ENCODE data around the gene KRT77. TPM values are rescaled to one million over a fixed set of nuclear protein-coding genes. Genes with fewer than 3 reads are reported as not detected.

The KRT77 gene
- total and polyA plus RNA-seq, 7 experiments from 2014 or later: 0.08 to 0.13 (median 0.10) TPM; not detected in 3

GRCh38 chr12:52693261-52693660 is 10.1 kb downstream of the KRT77 start:
- H3K36me3 Mint-ChIP-seq: peaks cover 0 to 1% (median 0%) of the 10 kb centered on the region in 5 donors
- peak overlapping the region in 8 of 9 donors; percentile 65 to 97 (median 92) for H3K27ac Mint-ChIP-seq
- H3K4me3 Mint-ChIP-seq: peak overlapping the region in 3 of 10 donors; percentile 7 to 88 (median 60)
- POLR2A ChIA-PET: interaction anchor here (0.8 to 6.5 kb wide), 7 partner anchors 12 to 85 kb away, joined by 4 to 44 read pairs (median 5); partner anchors contain the start of gene KRT1
- H3K27me3 Mint-ChIP-seq: peaks cover 0 to 62% (median 0%) of the 10 kb centered on the region in 5 donors
- H3K9me3 Mint-ChIP-seq: no peaks in the 10 kb centered on the region
- intact Hi-C loops (cut with micrococcal nuclease): loop anchor here (5.0 kb wide), 2 partner anchors 46 to 179 kb away; no protein-coding TSS in a partner anchor
- Histone ChIP-seq H3K4me3 (ENCODE audit: low read length) (no peak overlapping the region), H3K4me1 (ENCODE audit: control insufficient read depth in 2 of 2, insufficient read depth in 2 of 2, low read length in 2 of 2) (peaks cover 5 to 27% of the 10 kb centered on the region in 2 donors), H3K27ac (ENCODE audit: low read depth, low read length) (no peak overlapping the region), H3K27me3 (ENCODE audit: control insufficient read depth in 2 of 2, insufficient read depth in 2 of 2, low read length in 2 of 2) (no peaks in the 10 kb centered on the region), H3K9me3 (ENCODE audit: control insufficient read depth in 2 of 3, low read length in 3 of 3) (no peaks in the 10 kb centered on the region), H3K36me3 (ENCODE audit: control insufficient read depth in 2 of 3, insufficient read depth in 3 of 3, low read length in 3 of 3) (no peaks in the 10 kb centered on the region)
- DNase-seq: no peak
- ATAC-seq: no peak
- peaks cover 8 to 54% (median 49%) of the 10 kb centered on the region in 7 donors for H3K4me1 Mint-ChIP-seq
- CTCF ChIA-PET: interaction anchor here (1.0 to 1.5 kb wide), 2 partner anchors 13 to 177 kb away, joined by 3 to 7 read pairs; no protein-coding TSS in a partner anchor

- intact Hi-C loops (cut with micrococcal nuclease): loop anchor here (5.0 kb wide), 2 partner anchors 45 to 180 kb away; no protein-coding TSS in a partner anchor
- Mint-ChIP-seq H3K4me3 (peak overlapping the region in 8 of 10 donors; percentile 18 to 96 (median 59)), H3K27ac (peak overlapping the region in 8 of 9 donors; percentile 85 to 98 (median 97)), H3K4me1 (peaks cover 8 to 61% (median 52%) of the 10 kb centered on the region in 7 donors), H3K9me3 (no peaks in the 10 kb centered on the region), H3K27me3 (peaks cover 0 to 70% (median 0%) of the 10 kb centered on the region in 5 donors), H3K36me3 (peaks cover 0 to 1% (median 0%) of the 10 kb centered on the region in 5 donors)
- Histone ChIP-seq H3K27ac (ENCODE audit: low read depth, low read length) (peak overlapping the region; percentile 68), H3K9me3 (ENCODE audit: control insufficient read depth in 2 of 3, low read length in 3 of 3) (no peaks in the 10 kb centered on the region), H3K4me1 (ENCODE audit: control insufficient read depth in 2 of 2, insufficient read depth in 2 of 2, low read length in 2 of 2) (peaks cover 5 to 27% of the 10 kb centered on the region in 2 donors), H3K4me3 (ENCODE audit: low read length) (no peak overlapping the region), H3K36me3 (ENCODE audit: control insufficient read depth in 2 of 3, insufficient read depth in 3 of 3, low read length in 3 of 3) (no peaks in the 10 kb centered on the region), H3K27me3 (ENCODE audit: control insufficient read depth in 2 of 2, insufficient read depth in 2 of 2, low read length in 2 of 2) (no peaks in the 10 kb centered on the region)
- DNase-seq (no peak), ATAC-seq (no peak)
- POLR2A ChIA-PET: interaction anchor here (0.6 to 6.5 kb wide), 10 partner anchors 11 to 84 kb away, joined by 3 to 44 read pairs (median 4); partner anchors contain the start of gene KRT1
- CTCF ChIA-PET: interaction anchor here (0.6 to 2.2 kb wide), 7 partner anchors 12 to 181 kb away, joined by 3 to 7 read pairs (median 3); no protein-coding TSS in a partner anchor
Observed at GRCh38 chr12:52692254-52692653, 11.1 kb downstream of the KRT77 start.

- H3K4me3 Mint-ChIP-seq: peak overlapping the region; percentile 85 to 97 (median 91)
- DNase-seq (no peak), ATAC-seq (no peak)
- intact Hi-C loops (cut with micrococcal nuclease): loop anchor here (1.0 to 5.0 kb wide), 7 partner anchors 10 to 181 kb away; no protein-coding TSS in a partner anchor
- peaks cover 0 to 74% (median 0%) of the 10 kb centered on the region in 5 donors for H3K27me3 Mint-ChIP-seq
- ChIA-PET POLR2A (interaction anchor here (1.1 to 6.5 kb wide), 10 partner anchors 10 to 102 kb away, joined by 3 to 44 read pairs (median 7); partner anchors contain the start of gene KRT1), CTCF (interaction anchor here (0.7 to 2.2 kb wide), 5 partner anchors 13 to 162 kb away, joined by 3 to 12 read pairs (median 5); no protein-coding TSS in a partner anchor)
- Histone ChIP-seq H3K27ac (ENCODE audit: low read depth, low read length) (peak overlapping the region; percentile 68), H3K4me3 (ENCODE audit: low read length) (peak overlapping the region; percentile 50), H3K4me1 (ENCODE audit: control insufficient read depth in 2 of 2, insufficient read depth in 2 of 2, low read length in 2 of 2) (peaks cover 5 to 27% of the 10 kb centered on the region in 2 donors), H3K9me3 (ENCODE audit: control insufficient read depth in 2 of 3, low read length in 3 of 3) (no peaks in the 10 kb centered on the region), H3K36me3 (ENCODE audit: control insufficient read depth in 2 of 3, insufficient read depth in 3 of 3, low read length in 3 of 3) (no peaks in the 10 kb centered on the region), H3K27me3 (ENCODE audit: control insufficient read depth in 2 of 2, insufficient read depth in 2 of 2, low read length in 2 of 2) (no peaks in the 10 kb centered on the region)
- peaks cover 8 to 63% (median 53%) of the 10 kb centered on the region in 7 donors for H3K4me1 Mint-ChIP-seq
- H3K36me3 Mint-ChIP-seq: peaks cover 0 to 1% (median 0%) of the 10 kb centered on the region in 5 donors
- H3K27ac Mint-ChIP-seq: peak overlapping the region in 8 of 9 donors; percentile 90 to 98 (median 97)
- no peaks in the 10 kb centered on the region for H3K9me3 Mint-ChIP-seq
Observed at GRCh38 chr12:52691841-52692150, 11.5 kb downstream of the KRT77 start.

- H3K4me3 ChIP-seq (ENCODE audit: low read length): peak overlapping the region; percentile 50
- no peaks in the 10 kb centered on the region for H3K36me3 ChIP-seq (ENCODE audit: control insufficient read depth in 2 of 3, insufficient read depth in 3 of 3, low read length in 3 of 3)
- H3K9me3 ChIP-seq (ENCODE audit: control insufficient read depth in 2 of 3, low read length in 3 of 3): no peaks in the 10 kb centered on the region
- peak overlapping the region in 8 of 9 donors; percentile 90 to 98 (median 97) for H3K27ac Mint-ChIP-seq
- ChIA-PET POLR2A (interaction anchor here (1.0 to 6.5 kb wide), 17 partner anchors 10 to 107 kb away, joined by 3 to 44 read pairs (median 5); partner anchors contain the start of gene KRT1), CTCF (interaction anchor here (0.7 to 2.2 kb wide), 10 partner anchors 10 to 188 kb away, joined by 3 to 12 read pairs (median 4); no protein-coding TSS in a partner anchor)
- peaks cover 5 to 27% of the 10 kb centered on the region in 2 donors for H3K4me1 ChIP-seq (ENCODE audit: control insufficient read depth in 2 of 2, insufficient read depth in 2 of 2, low read length in 2 of 2)
- peak; percentile 46 to 74 (median 71) for DNase-seq
- no peaks in the 10 kb centered on the region for H3K9me3 Mint-ChIP-seq
- H3K36me3 Mint-ChIP-seq: peaks cover 0 to 1% (median 0%) of the 10 kb centered on the region in 5 donors
- intact Hi-C loops (cut with micrococcal nuclease): loop anchor here (1.0 to 5.0 kb wide), 7 partner anchors 10 to 181 kb away; no protein-coding TSS in a partner anchor
- peak overlapping the region; percentile 68 for H3K27ac ChIP-seq (ENCODE audit: low read depth, low read length)
- peak; percentile 91 for ATAC-seq
- peaks cover 8 to 63% (median 55%) of the 10 kb centered on the region in 7 donors for H3K4me1 Mint-ChIP-seq
- H3K27me3 ChIP-seq (ENCODE audit: control insufficient read depth in 2 of 2, insufficient read depth in 2 of 2, low read length in 2 of 2): no peaks in the 10 kb centered on the region
- peak overlapping the region; percentile 85 to 97 (median 91) for H3K4me3 Mint-ChIP-seq
- H3K27me3 Mint-ChIP-seq: peaks cover 0 to 79% (median 0%) of the 10 kb centered on the region in 5 donors
Observed at GRCh38 chr12:52691076-52691840, 12.1 kb downstream of the KRT77 start.

- no peaks in the 10 kb centered on the region for H3K27me3 ChIP-seq (ENCODE audit: control insufficient read depth in 2 of 2, insufficient read depth in 2 of 2, low read length in 2 of 2)
Observed at GRCh38 chr12:52690351-52691075, 12.8 kb downstream of the KRT77 start.

More at GRCh38 chr12:52690351-52691075, 12.8 kb downstream of the KRT77 start:
- H3K27ac Mint-ChIP-seq: peak overlapping the region in 8 of 9 donors; percentile 90 to 98 (median 97)
- no peak for DNase-seq
- Histone ChIP-seq H3K36me3 (ENCODE audit: control insufficient read depth in 2 of 3, insufficient read depth in 3 of 3, low read length in 3 of 3) (no peaks in the 10 kb centered on the region), H3K4me1 (ENCODE audit: control insufficient read depth in 2 of 2, insufficient read depth in 2 of 2, low read length in 2 of 2) (peaks cover 5 to 27% of the 10 kb centered on the region in 2 donors), H3K9me3 (ENCODE audit: control insufficient read depth in 2 of 3, low read length in 3 of 3) (no peaks in the 10 kb centered on the region), H3K4me3 (ENCODE audit: low read length) (peak overlapping the region; percentile 50), H3K27ac (ENCODE audit: low read depth, low read length) (peak overlapping the region; percentile 68)
- CTCF ChIA-PET: interaction anchor here (0.7 to 2.2 kb wide), 9 partner anchors 9 to 189 kb away, joined by 3 to 12 read pairs (median 4); no protein-coding TSS in a partner anchor
- peaks cover 8 to 61% (median 55%) of the 10 kb centered on the region in 7 donors for H3K4me1 Mint-ChIP-seq
- peaks cover 0 to 1% (median 0%) of the 10 kb centered on the region in 5 donors for H3K36me3 Mint-ChIP-seq
- H3K27me3 Mint-ChIP-seq: peaks cover 0 to 78% (median 0%) of the 10 kb centered on the region in 5 donors
- no peak for ATAC-seq
- H3K9me3 Mint-ChIP-seq: no peaks in the 10 kb centered on the region
- intact Hi-C loops (cut with micrococcal nuclease): loop anchor here (1.0 to 5.0 kb wide), 7 partner anchors 9 to 182 kb away; no protein-coding TSS in a partner anchor
- H3K4me3 Mint-ChIP-seq: peak overlapping the region; percentile 85 to 97 (median 91)
- POLR2A ChIA-PET: interaction anchor here (0.9 to 6.5 kb wide), 17 partner anchors 9 to 106 kb away, joined by 3 to 44 read pairs (median 5); partner anchors contain the start of gene KRT1
